HUES48 (cell line): ENCODE results near the gene THTPA.

Source experiments
- H3K27ac ChIP-seq: one replicate; pipeline ENCODE4 v1.7.0; 2013; ENCODE audit warnings: low read depth, low read length, inconsistent platforms
- H3K27me3 ChIP-seq: 2 replicates; pipeline ENCODE4 v1.6.1; 2013; ENCODE audit warnings: mild to moderate bottlenecking, low read length; ENCODE audit not compliant: control insufficient read depth, insufficient read depth
- H3K36me3 ChIP-seq: 2 replicates; pipeline ENCODE4 v1.6.1; 2013; ENCODE audit warnings: low read length; ENCODE audit not compliant: control insufficient read depth, insufficient read depth
- H3K4me1 ChIP-seq: 2 replicates; pipeline ENCODE4 v1.6.1; 2013; ENCODE audit warnings: mild to moderate bottlenecking, low read length; ENCODE audit not compliant: control insufficient read depth, insufficient read depth
- H3K4me3 ChIP-seq: 2 replicates; pipeline ENCODE4 v1.5.1; 2013; ENCODE audit warnings: mild to moderate bottlenecking, low read depth, low read length
- H3K9ac ChIP-seq: 2 replicates; pipeline ENCODE4 v1.6.1; 2013; ENCODE audit warnings: mild to moderate bottlenecking, low read depth, low read length, moderate library complexity
- H3K9me3 ChIP-seq: 2 replicates; pipeline ENCODE4 v1.6.1; 2013; ENCODE audit warnings: low read length; ENCODE audit not compliant: control insufficient read depth, insufficient read depth

Gene THTPA

DNA sequence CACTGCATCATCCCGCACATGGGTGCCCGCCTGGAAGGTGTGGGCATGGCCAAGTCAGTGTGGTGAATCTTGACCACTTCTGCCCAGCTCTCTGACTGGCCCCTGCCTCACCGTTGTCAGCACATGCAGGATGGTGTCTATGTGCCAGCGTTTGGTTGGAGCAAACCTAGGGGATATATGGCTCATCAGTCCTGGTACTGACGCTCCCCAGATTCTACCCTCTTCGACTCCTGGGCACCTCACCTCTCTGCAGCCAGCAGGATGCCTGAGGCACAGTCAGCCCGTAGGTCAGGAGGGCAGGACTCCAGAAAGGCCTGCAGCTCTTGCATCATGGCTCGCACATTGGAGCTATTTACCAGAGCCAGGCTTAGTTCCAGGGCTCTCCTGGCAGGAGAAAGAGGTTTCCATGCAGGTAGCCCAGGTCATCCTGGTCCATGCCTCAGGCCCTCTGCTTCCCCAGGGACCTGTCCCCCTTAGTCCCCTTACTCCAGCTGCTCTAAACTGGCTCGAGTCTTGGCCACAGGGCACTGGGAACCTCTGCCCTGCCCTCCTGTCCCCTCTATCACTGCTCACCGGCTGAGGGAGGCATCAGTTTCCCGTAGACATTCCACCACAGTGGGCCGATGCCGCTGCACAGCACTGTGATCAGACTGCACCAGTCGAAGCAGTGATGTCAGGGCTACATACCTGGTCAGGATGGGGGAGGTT, 7.6 kb downstream of the THTPA start:
- Histone ChIP-seq H3K36me3 (peaks cover 72% of the 10 kb centered on the region), H3K27ac (no peak overlapping the region), H3K27me3 (no peaks in the 10 kb centered on the region), H3K9ac (no peak overlapping the region), H3K4me3 (no peak overlapping the region), H3K9me3 (no peaks in the 10 kb centered on the region), H3K4me1 (peaks cover 18% of the 10 kb centered on the region)

DNA sequence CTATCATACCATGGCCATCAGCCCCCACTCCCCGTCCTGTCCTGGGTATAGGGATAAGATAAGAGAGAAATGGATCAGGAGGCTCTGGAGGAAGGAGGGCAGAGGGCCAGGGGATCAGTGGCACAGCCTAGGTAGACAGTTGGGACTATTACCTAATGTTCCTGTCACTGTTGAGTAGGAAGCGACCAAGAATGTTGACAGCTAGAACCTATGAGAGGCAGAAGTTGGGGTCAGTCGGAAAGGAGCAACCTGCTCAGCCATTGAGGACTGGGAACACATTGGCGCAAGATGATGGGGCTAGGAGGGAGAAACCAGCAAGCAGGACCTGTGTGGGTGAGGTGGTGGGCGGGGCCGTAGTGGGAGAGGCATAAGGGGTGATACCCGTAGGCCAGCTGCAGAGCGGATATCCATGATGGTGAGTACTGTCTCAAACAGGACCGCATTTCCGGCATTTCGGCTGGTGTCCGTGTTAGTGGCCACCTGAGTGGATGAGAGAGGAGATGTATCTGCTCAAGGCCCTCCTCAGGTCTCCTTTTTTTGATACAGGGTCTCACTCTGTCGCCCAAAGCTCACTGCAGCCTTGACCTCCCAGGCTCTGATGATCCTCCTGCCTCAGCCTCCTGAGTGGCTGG, 8.2 kb downstream of the THTPA start:
- Histone ChIP-seq H3K9ac (no peak overlapping the region), H3K27ac (no peak overlapping the region), H3K27me3 (no peaks in the 10 kb centered on the region), H3K9me3 (no peaks in the 10 kb centered on the region), H3K4me3 (no peak overlapping the region), H3K4me1 (peaks cover 18% of the 10 kb centered on the region), H3K36me3 (peaks cover 65% of the 10 kb centered on the region)

DNA sequence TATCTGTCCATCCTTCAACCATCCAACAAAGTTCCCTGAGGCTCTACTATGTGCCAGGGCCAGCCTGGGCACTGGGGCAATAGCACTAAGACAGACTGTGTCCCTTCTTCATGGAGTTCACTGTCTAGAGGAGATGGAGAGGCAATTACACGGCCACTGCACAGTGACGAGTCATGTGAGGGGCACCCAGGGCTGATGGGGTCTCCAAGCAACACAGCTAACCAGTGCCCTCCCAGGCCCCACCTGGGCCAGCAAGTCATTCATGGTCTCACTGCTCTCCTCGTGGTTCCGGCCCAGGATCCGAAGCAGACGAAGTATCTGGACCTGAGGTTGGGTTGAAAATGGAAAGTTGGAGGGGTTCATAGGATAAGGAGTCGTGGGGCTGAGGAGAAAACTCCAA, 8.8 kb downstream of the THTPA start:
- no peak overlapping the region for H3K9ac ChIP-seq
- H3K36me3 ChIP-seq = peaks cover 60% of the 10 kb centered on the region
- H3K4me3 ChIP-seq = no peak overlapping the region
- no peak overlapping the region for H3K27ac ChIP-seq
- peaks cover 21% of the 10 kb centered on the region for H3K4me1 ChIP-seq
- H3K27me3 ChIP-seq = no peaks in the 10 kb centered on the region
- H3K9me3 ChIP-seq = no peaks in the 10 kb centered on the region

DNA sequence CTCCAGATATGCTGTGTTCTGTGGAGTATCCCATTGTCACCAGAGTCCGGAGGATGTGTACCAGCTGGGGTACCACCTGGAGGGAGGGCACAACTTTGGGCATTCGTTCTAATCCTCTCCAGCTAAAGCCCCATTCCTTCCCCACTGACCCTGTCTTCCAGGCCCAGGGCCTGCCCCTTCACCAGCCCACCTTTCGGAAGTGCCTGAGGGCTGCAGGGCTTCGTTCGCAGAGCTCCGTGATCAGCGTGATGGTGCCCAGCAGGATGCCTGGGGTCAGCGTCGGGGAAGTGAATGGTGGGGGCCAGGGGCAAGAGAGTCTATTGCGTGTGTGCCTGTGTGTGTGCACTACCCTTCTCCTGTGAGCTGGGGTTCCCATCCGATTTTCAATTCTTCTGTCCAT, 9.6 kb downstream of the THTPA start:
- Histone ChIP-seq H3K36me3 (peaks cover 53% of the 10 kb centered on the region), H3K4me3 (no peak overlapping the region), H3K9ac (no peak overlapping the region), H3K27ac (no peak overlapping the region), H3K9me3 (no peaks in the 10 kb centered on the region), H3K27me3 (no peaks in the 10 kb centered on the region), H3K4me1 (peaks cover 21% of the 10 kb centered on the region)

DNA sequence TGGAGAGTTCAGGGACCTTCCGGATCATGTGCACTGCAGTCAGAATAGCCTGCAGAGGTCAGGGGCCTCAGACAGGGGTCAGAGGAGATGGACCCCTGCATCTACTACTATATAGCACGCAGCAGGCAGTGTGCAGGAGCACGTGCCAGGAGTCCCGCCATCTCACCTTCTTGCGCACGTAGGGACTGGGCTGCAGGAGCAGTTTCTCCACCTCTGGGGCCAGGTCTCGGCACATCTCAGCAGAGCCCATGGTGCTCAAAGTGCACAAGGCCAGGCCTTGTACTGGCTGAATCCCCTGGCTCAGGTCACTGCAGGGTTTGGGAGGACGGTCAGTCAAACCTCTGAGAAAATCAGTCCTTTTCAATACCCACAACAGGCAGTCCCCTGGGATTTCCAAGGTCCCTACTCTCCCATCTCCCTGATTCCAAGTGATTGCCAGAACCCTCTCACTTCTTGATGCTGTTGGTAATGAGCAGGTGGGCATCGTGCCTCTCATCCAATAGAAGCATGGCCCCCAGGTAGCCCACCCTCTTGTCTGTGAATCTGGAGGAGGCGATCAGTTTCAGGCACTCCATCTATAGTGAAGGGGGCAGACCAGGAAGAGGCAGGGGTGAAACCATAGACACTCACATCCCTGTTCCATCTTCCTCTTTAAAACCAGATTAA, 10.2 kb downstream of the THTPA start:
- Histone ChIP-seq H3K4me3 (peak overlapping the region; percentile 73), H3K27me3 (no peaks in the 10 kb centered on the region), H3K27ac (no peak overlapping the region), H3K9ac (0 out of 2 replicates have a peak overlapping the region, but pooled peaks have one; percentile 49), H3K4me1 (peaks cover 21% of the 10 kb centered on the region), H3K36me3 (peaks cover 47% of the 10 kb centered on the region), H3K9me3 (no peaks in the 10 kb centered on the region)

DNA sequence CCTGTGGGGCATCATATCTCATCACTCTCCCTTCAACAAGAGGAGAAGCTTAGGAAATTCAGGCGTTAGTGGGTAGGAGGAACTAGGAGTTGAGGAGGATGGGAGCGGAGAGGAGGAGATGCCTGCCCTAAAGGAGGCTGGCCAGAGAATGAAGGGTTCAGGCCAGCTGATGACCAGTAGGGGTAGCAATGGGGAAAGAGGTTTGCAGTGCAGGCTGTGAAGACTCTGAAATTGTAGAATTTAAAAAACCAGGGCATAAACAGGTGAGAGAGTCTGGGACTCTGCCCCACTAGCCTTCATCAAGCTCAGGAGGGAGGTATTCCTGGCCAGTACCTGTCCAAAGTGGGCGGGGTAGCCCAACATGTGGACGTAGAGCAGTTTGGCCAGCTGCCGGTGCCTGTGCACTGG, 10.7 kb downstream of the THTPA start:
- H3K9ac ChIP-seq = peak overlapping the region; percentile 49
- H3K4me3 ChIP-seq = peak overlapping the region; percentile 73
- no peak overlapping the region for H3K27ac ChIP-seq
- peaks cover 21% of the 10 kb centered on the region for H3K4me1 ChIP-seq
- H3K27me3 ChIP-seq = no peaks in the 10 kb centered on the region
- H3K9me3 ChIP-seq = no peaks in the 10 kb centered on the region
- H3K36me3 ChIP-seq = peaks cover 41% of the 10 kb centered on the region

DNA sequence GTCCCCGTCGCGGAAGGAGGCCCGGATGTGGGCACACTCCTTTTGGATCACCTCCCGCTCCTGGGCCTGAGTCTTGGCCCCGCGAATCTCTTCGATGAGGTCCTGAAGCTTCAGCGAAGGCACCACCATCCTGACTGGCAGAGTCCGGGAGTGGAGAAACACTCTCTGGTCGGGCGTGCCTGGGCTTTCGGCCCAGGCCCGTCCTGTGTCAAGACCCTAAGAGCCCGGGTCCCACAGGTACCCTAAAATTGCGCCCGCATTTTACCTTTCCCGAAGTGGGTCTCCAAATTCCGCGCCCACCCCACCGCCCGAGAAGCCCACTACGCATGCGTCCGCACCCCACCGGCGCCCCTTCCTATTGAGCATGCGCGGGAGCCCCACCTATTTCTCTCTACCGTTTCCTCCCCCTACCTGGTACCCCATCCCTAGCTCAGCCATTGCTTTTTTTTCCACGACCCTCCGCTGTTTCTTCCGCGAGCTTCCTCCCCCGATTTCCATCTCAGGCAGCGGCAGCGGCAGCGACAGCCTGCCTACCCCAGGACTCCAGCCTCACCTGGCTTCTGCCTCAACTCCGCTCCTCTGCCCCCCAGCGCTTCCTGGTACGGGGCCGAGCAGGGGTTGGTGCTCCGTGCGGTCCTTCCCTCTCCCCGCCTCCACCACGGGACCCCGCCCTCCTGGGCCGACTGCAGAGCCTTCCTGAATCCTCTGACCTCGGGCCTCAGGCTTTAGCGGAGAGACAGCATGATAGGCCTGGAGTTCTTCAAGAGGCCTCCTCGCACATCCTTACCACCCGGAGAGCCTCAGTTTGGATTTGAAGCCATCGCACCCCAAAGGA, 11.3 kb downstream of the THTPA start, which contains the start of gene AP1G2:
Gene AP1G2 (minus strand): TSS at position 606 of the 835 bp plus-strand sequence. CDS start 477 bp downstream, at position 129.
- Histone ChIP-seq H3K4me3 (peak within 1 kb of the TSS; percentile 73), H3K27ac (peak within 1 kb of the TSS; percentile 34)

DNA sequence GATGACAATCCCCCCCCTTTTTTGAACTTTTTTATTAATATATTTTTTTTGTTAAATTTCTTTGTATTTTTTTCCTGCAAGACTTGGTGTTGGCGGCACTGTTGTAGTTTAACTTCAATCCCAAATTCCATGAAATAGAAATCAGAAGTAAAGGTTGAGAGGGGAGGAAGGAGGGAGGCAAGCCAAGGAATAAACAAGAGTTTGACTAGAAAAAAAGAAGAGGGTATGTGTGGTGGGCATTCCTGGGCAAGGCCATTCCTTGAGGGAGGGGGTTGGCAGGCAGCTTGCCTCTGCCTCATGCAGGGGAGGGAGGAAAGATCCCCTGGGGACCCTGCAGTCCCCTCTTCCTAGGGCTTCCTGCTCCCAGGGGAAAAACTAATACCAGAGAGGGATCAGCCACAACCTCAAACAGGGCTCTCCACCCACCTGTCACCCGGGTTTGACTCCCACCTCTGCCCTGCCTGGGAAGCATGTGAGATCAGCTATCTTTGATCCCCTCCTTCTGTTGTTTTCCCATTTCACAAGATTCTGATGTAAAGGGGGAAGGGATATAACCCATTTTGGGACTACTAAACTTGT, 12.0 kb downstream of the THTPA start:
- peak overlapping the region; percentile 34 for H3K27ac ChIP-seq
- no peaks in the 10 kb centered on the region for H3K9me3 ChIP-seq
- peaks cover 21% of the 10 kb centered on the region for H3K4me1 ChIP-seq
- peaks cover 31% of the 10 kb centered on the region for H3K36me3 ChIP-seq
- H3K4me3 ChIP-seq = peak overlapping the region; percentile 73
- no peak overlapping the region; the same call in 1 of the 2 replicates for H3K9ac ChIP-seq
- no peaks in the 10 kb centered on the region for H3K27me3 ChIP-seq

More for the DNA sequence above, 11.3 kb downstream of the THTPA start, which contains the start of gene AP1G2:
- no peaks in the 10 kb centered on the region for H3K9me3 ChIP-seq
- no peaks in the 10 kb centered on the region for H3K27me3 ChIP-seq
- H3K4me1 ChIP-seq = peaks cover 21% of the 10 kb centered on the region
- peaks cover 35% of the 10 kb centered on the region for H3K36me3 ChIP-seq
- H3K9ac ChIP-seq = peak within 1 kb of the TSS; percentile 49

DNA sequence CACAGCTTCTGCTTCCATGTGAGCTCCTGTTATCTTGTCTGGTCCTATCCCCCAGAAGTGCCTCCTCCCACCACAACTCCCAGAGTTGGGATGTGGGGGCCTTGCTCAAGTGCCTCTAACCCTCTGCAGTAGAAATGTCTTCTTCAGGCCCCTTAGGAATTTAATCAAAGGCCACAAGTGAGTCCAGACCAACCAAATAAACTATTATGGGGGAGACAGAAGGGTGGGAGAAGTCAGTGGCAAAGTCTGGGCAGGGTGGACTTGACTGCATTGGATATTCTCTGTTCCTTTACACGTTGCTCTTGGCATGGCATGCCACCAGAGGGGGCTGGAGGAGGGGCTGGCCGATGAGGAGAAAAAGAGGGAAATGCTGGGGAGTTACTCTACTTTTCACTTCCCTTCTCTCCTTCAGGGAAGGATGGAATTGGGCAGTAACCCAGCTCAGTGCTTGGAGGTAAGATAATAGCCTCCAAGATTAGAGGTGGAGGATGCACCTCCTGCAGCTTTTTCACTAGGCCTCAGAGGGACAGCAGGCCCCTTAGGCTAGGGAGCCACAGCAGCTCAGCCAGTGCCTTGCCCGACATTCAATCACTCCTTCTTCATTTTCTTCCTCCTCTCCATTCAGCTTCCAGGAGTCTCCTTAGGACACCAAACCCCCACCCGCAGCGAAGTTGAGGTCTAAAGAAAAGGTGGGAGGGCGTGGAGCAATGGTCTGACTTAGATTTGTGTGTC, 12.7 kb downstream of the THTPA start:
- Histone ChIP-seq H3K36me3 (peaks cover 25% of the 10 kb centered on the region), H3K27me3 (no peaks in the 10 kb centered on the region), H3K4me3 (0 out of 2 replicates have a peak overlapping the region, but pooled peaks have one; percentile 73), H3K27ac (peak overlapping the region; percentile 16), H3K9ac (no peak overlapping the region), H3K9me3 (no peaks in the 10 kb centered on the region), H3K4me1 (peaks cover 21% of the 10 kb centered on the region)
